Esophagus squamous epithelium (tissue), 4 donors: Measurements from ENCODE around the gene ADGRV1.

Experiments
- POLR2A ChIP-seq, 4 donors: fragments of 450-650 bp; IDR thresholded peaks; one replicate each; pipeline ENCODE4 v1.6.1; 2017; ENCODE audit warnings: antibody characterized with exemption in 4 of 4, mild to moderate bottlenecking in 4 of 4, moderate library complexity in 3 of 4
- TF ChIP-seq, protein P1 (sequence below), 6 experiments: fragments of 450-650 bp in 4 of 6; fragments of 200-600 bp in 2 of 6; sonication (generic) in 2 of 6; IDR thresholded peaks; one replicate each; pipeline ENCODE4 v1.5.1; 2016 to 2019; ENCODE audit warnings: antibody characterized with exemption in 6 of 6, mild to moderate bottlenecking in 4 of 6, moderate library complexity in 4 of 6

DNA sequence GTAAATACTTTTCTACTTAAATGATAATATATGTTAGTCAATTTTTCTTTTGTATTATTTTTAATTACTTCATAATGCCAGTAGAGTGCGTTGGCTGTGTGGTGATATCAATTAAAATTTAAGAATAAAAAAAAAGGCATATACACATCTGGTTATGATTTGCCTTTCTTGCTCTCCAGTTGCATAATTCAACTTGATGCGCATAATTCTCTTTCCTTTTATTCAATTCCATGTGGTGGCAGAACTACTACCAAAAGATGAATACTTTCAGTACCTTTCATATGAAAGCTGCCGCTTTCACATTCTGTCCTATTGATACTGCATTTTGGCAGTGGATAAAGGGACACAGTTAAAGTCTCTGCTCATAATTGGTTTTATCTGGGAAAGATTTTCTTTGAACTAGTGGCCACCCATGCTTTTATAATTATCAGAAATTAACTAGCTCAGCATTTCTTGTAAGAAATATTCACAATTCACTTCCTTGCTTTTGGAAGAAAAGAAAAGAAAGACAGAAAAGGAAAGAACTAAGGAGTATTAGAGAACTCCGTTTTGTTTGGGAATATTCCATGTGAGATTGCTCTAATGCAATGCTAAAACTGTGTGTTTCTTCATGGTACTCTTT is 12.3 kb upstream of the ADGRV1 start:
- TF ChIP-seq, protein P1, sequence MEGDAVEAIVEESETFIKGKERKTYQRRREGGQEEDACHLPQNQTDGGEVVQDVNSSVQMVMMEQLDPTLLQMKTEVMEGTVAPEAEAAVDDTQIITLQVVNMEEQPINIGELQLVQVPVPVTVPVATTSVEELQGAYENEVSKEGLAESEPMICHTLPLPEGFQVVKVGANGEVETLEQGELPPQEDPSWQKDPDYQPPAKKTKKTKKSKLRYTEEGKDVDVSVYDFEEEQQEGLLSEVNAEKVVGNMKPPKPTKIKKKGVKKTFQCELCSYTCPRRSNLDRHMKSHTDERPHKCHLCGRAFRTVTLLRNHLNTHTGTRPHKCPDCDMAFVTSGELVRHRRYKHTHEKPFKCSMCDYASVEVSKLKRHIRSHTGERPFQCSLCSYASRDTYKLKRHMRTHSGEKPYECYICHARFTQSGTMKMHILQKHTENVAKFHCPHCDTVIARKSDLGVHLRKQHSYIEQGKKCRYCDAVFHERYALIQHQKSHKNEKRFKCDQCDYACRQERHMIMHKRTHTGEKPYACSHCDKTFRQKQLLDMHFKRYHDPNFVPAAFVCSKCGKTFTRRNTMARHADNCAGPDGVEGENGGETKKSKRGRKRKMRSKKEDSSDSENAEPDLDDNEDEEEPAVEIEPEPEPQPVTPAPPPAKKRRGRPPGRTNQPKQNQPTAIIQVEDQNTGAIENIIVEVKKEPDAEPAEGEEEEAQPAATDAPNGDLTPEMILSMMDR (IDR thresholded peaks at IDR 0.05): no peak
- no peak for TF ChIP-seq POLR2A (IDR thresholded peaks at IDR 0.05)
